DMS79 (cell line): ENCODE measurements around the gene BTBD18.
"Not testable (repeated sequence)": the region's sequence is repeated elsewhere in the genome, so short reads cannot be mapped to it uniquely, and the experiment has no call there.

Experiments used
- DNase-seq: peaks from one replicate; lab custom pipeline; 2025; lab: John Stamatoyannopoulos, UW

BTBD18 gene

GRCh38 chr11:57729479-57729878, 22.1 kb downstream of the BTBD18 start:
- DNase-seq, result no peak

- no peak for DNase-seq
These were observed 22.8 kb downstream of the BTBD18 start for GRCh38 chr11:57728829-57729228.

GRCh38 chr11:57727185-57727584, 24.4 kb downstream of the BTBD18 start:
- no peak for DNase-seq

- not testable (repeated sequence) for DNase-seq
These were observed 34.9 kb downstream of the BTBD18 start for GRCh38 chr11:57716726-57717125.

GRCh38 chr11:57713835-57714234, 37.8 kb downstream of the BTBD18 start:
- DNase-seq, result no peak

- DNase-seq, result peak; percentile 99
These were observed 39.1 kb downstream of the BTBD18 start, which contains the start of gene TMX2 for GRCh38 chr11:57712256-57713150. TMX2 (plus strand) TSS chr11:57712593; CDS start chr11:57712619, 26 bp downstream.

- peak; percentile 88 for DNase-seq
These were observed 40.0 kb downstream of the BTBD18 start, which contains the start of gene MED19 for GRCh38 chr11:57711414-57712255. MED19 (minus strand) TSS chr11:57712215; CDS start chr11:57712179, 36 bp downstream.

- no peak for DNase-seq
These were observed 41.7 kb downstream of the BTBD18 start for GRCh38 chr11:57709802-57710367.

GRCh38 chr11:57705432-57705831, 46.2 kb downstream of the BTBD18 start:
- peak; percentile 1 for DNase-seq

- DNase-seq, result no peak
These were observed 46.7 kb downstream of the BTBD18 start for GRCh38 chr11:57704932-57705331.

GRCh38 chr11:57703341-57703740, 48.3 kb downstream of the BTBD18 start:
- DNase-seq, result no peak

GRCh38 chr11:57700425-57700824, 51.2 kb downstream of the BTBD18 start:
- DNase-seq, result no peak

GRCh38 chr11:57699813-57700212, 51.8 kb downstream of the BTBD18 start:
- DNase-seq, result no peak

- DNase-seq, result no peak
These were observed 52.7 kb downstream of the BTBD18 start for GRCh38 chr11:57698843-57699365.
